Esophagus squamous epithelium (tissue), 5 donors: ENCODE results near the gene RIPK3. TPM values are rescaled to one million over a fixed set of nuclear protein-coding genes. Genes with fewer than 3 reads are reported as not detected.
"Not testable (repeated sequence)": the region's sequence is repeated elsewhere in the genome, so short reads cannot be mapped to it uniquely, and the experiment has no call there.

ENCODE experiments used
- DNase-seq: peaks from one replicate; lab custom pipeline; 2025; lab: John Stamatoyannopoulos, UW
- H3K27ac ChIP-seq, 4 donors: fragments of 200-600 bp; sonication (generic); one replicate each; pipeline ENCODE4 v1.5.1; 2016 to 2019; ENCODE audit warnings: mild to moderate bottlenecking in 1 of 4
- H3K27me3 ChIP-seq, 4 donors: fragments of 200-600 bp; sonication (generic); 1 replicate in 3 of 4; 2 replicates in 1 of 4; pipeline versions ENCODE4 v1.5.1 to v1.6.0; 2017 to 2021; ENCODE audit warnings: antibody characterized with exemption in 1 of 4
- H3K36me3 ChIP-seq, 3 donors: fragments of 200-600 bp; sonication (generic); one replicate each; pipeline ENCODE4 v1.5.1; 2016 to 2019
- H3K4me1 ChIP-seq, 3 donors: fragments of 200-600 bp; sonication (generic); one replicate each; pipeline ENCODE4 v1.5.1; 2017 to 2019
- H3K4me3 ChIP-seq, 4 donors: fragments of 200-600 bp; sonication (generic); 1 replicate in 3 of 4; 2 replicates in 1 of 4; pipeline ENCODE4 v1.5.1; 2016 to 2019; ENCODE audit warnings: mild to moderate bottlenecking in 2 of 4, moderate library complexity in 1 of 4
- H3K9me3 ChIP-seq, 3 donors: fragments of 200-600 bp; sonication (generic); one replicate each; pipeline ENCODE4 v1.5.1; 2016 to 2019
- CTCF ChIP-seq, 6 experiments: fragments of 450-650 bp in 4 of 6; fragments of 200-600 bp in 2 of 6; sonication (generic) in 2 of 6; IDR thresholded peaks; one replicate each; pipeline ENCODE4 v1.5.1; 2016 to 2019; ENCODE audit warnings: antibody characterized with exemption in 6 of 6, mild to moderate bottlenecking in 4 of 6, moderate library complexity in 4 of 6
- POLR2A ChIP-seq, 4 donors: fragments of 450-650 bp; IDR thresholded peaks; one replicate each; pipeline ENCODE4 v1.6.1; 2017; ENCODE audit warnings: antibody characterized with exemption in 4 of 4, mild to moderate bottlenecking in 4 of 4, moderate library complexity in 3 of 4
- WGBS, 2 donors: methylation state at CpG; one replicate each; pipeline ENCODE4 v1.1.5; 2018; 5-methylcytosine and 5-hydroxymethylcytosine counted together
- intact Hi-C: fragments of 100-400 bp; cut with DNase I; formaldehyde crosslinking; loops from one replicate; pipeline ENCODE4 v1.15.0; 2022
- total RNA-seq, 4 donors: library from RNA; depleted of rRNA; stranded (reverse); fragments of >200 nt; gene quantifications; one replicate each; pipeline ENCODE4 v1.1.0, GENCODE V29; 2016
- donor health status: DM: yes; HTN: yes; CAD: no.

RIPK3 gene
- total RNA-seq, 4 donors from 2014 or later, result 10.3 to 21.4 (median 12.7) TPM

- DNase-seq, result no peak
- 74 to 80% methylated on average over 10 of the region's 12 CpGs for WGBS, 2 donors
- intact Hi-C loops, result no loop called here
- Histone ChIP-seq H3K27me3 (peaks cover 0 to 11% (median 0%) of the 10 kb centered on the region in 4 donors), H3K4me1 (peaks cover 9 to 71% (median 12%) of the 10 kb centered on the region in 3 donors), H3K36me3 (peaks cover 0 to 37% (median 0%) of the 10 kb centered on the region in 3 donors), H3K4me3 (no peak overlapping the region), H3K27ac (peak overlapping the region in 2 of 4 donors; percentile 52 to 54), H3K9me3 (no peaks in the 10 kb centered on the region)
- no peak for TF ChIP-seq POLR2A (IDR thresholded peaks at IDR 0.05)
- TF ChIP-seq CTCF (IDR thresholded peaks at IDR 0.05), result no peak
These were observed 33.1 kb upstream of the RIPK3 start for GRCh38 chr14:24372701-24373416.

- H3K27ac ChIP-seq, result peak overlapping the region in 1 of 4 donors; percentile 54
- peaks cover 0 to 34% (median 0%) of the 10 kb centered on the region in 3 donors for H3K36me3 ChIP-seq
- DNase-seq, H3K9me3 ChIP-seq, H3K4me3 ChIP-seq, intact Hi-C loops: not testable (repeated sequence)
- WGBS, 2 donors, result 72% methylated on average over 3 of the region's 3 CpGs
- peaks cover 0 to 19% (median 0%) of the 10 kb centered on the region in 4 donors for H3K27me3 ChIP-seq
- peaks cover 11 to 71% (median 15%) of the 10 kb centered on the region in 3 donors for H3K4me1 ChIP-seq
These were observed 31.8 kb upstream of the RIPK3 start for GRCh38 chr14:24371605-24372004.

- H3K27me3 ChIP-seq, result peaks cover 0 to 19% (median 0%) of the 10 kb centered on the region in 4 donors
- H3K27ac ChIP-seq, result peak overlapping the region in 1 of 4 donors; percentile 39
- no peak overlapping the region for H3K4me3 ChIP-seq
- DNase-seq, result no peak
- TF ChIP-seq POLR2A (IDR thresholded peaks at IDR 0.05), result no peak
- no peak for TF ChIP-seq CTCF (IDR thresholded peaks at IDR 0.05)
- H3K4me1 ChIP-seq, result peaks cover 16 to 75% (median 23%) of the 10 kb centered on the region in 3 donors
- H3K9me3 ChIP-seq, result no peaks in the 10 kb centered on the region
- 33 to 80% methylated on average over 1 of the region's 1 CpG for WGBS, 2 donors
- intact Hi-C loops, result no loop called here
- peaks cover 0 to 26% (median 0%) of the 10 kb centered on the region in 3 donors for H3K36me3 ChIP-seq
These were observed 31.0 kb upstream of the RIPK3 start for GRCh38 chr14:24370748-24371147.

GRCh38 chr14:24369907-24370687 is 30.3 kb upstream of the RIPK3 start:
- intact Hi-C loops, result loop anchor here (5.0 kb wide), 1 partner anchor 62 kb away; no protein-coding TSS in a partner anchor
- H3K27me3 ChIP-seq, result peaks cover 0 to 19% (median 0%) of the 10 kb centered on the region in 4 donors
- TF ChIP-seq CTCF (IDR thresholded peaks at IDR 0.05) (no peak), POLR2A (IDR thresholded peaks at IDR 0.05) (no peak)
- H3K4me3 ChIP-seq, result peak overlapping the region in 2 of 4 donors; percentile 62 to 74
- no peak for DNase-seq
- WGBS, 2 donors, result 76% methylated on average over 5 of the region's 32 CpGs; no CpG with 5 or more reads in 1 of the 2 donors
- peak overlapping the region in 3 of 4 donors; percentile 39 to 96 (median 93) for H3K27ac ChIP-seq
- peaks cover 22 to 81% (median 24%) of the 10 kb centered on the region in 3 donors for H3K4me1 ChIP-seq
- H3K36me3 ChIP-seq, result peaks cover 0 to 22% (median 0%) of the 10 kb centered on the region in 3 donors
- no peaks in the 10 kb centered on the region for H3K9me3 ChIP-seq

GRCh38 chr14:24369463-24369862 is 29.7 kb upstream of the RIPK3 start:
- Histone ChIP-seq H3K9me3 (no peaks in the 10 kb centered on the region), H3K27me3 (peaks cover 0 to 19% (median 0%) of the 10 kb centered on the region in 4 donors), H3K27ac (peak overlapping the region; percentile 81 to 96 (median 92)), H3K36me3 (peaks cover 0 to 16% (median 0%) of the 10 kb centered on the region in 3 donors), H3K4me3 (peak overlapping the region in 3 of 4 donors; percentile 62 to 74 (median 62)), H3K4me1 (peaks cover 24 to 86% (median 24%) of the 10 kb centered on the region in 3 donors)
- no peak for TF ChIP-seq CTCF (IDR thresholded peaks at IDR 0.05)
- 80 to 86% methylated on average over 5 to 10 of the region's 20 CpGs for WGBS, 2 donors
- no peak for DNase-seq
- intact Hi-C loops, result loop anchor here (5.0 kb wide), 1 partner anchor 63 kb away; no protein-coding TSS in a partner anchor
